Lung (tissue), 12 donors: ENCODE results near the gene TSC22D1. TPM values are rescaled to one million over a fixed set of nuclear protein-coding genes. Genes with fewer than 3 reads are reported as not detected.

ENCODE experiments used
- ATAC-seq: fragments of 200-7000 bp; cut with Tn5 transposase; one replicate; pipeline ENCODE4 v1.9.1; 2020; ENCODE audit warnings: moderate number of reproducible peaks; ENCODE audit not compliant: insufficient read depth, low FRiP score
- DNase-seq, 3 donors: peaks; one replicate each; pipeline ENCODE4 v3.0.0-alpha.2; 2013 to 2017
- H3K27ac ChIP-seq, 2 donors: one replicate each; pipeline ENCODE4 v1.5.1; 2013; ENCODE audit warnings: mild to moderate bottlenecking in 2 of 2, moderate library complexity in 2 of 2, control low read depth in 1 of 2, inconsistent platforms in 1 of 2, low read depth in 1 of 2, low read length in 1 of 2
- H3K27me3 ChIP-seq, 3 donors: one replicate each; pipeline ENCODE4 v1.5.1; 2013; ENCODE audit warnings: low read length in 2 of 3; ENCODE audit not compliant: control insufficient read depth in 3 of 3, insufficient read depth in 3 of 3
- H3K36me3 ChIP-seq, 4 donors: one replicate each; pipeline ENCODE4 v1.5.1; 2013; ENCODE audit warnings: low read length in 4 of 4, mild to moderate bottlenecking in 1 of 4, moderate library complexity in 1 of 4; ENCODE audit not compliant: control insufficient read depth in 4 of 4, insufficient read depth in 4 of 4
- H3K4me1 ChIP-seq, 5 donors: one replicate each; pipeline ENCODE4 v1.5.1; 2013; ENCODE audit warnings: low read length in 5 of 5, mild to moderate bottlenecking in 2 of 5, moderate library complexity in 1 of 5; ENCODE audit not compliant: control insufficient read depth in 5 of 5, insufficient read depth in 5 of 5
- H3K4me3 ChIP-seq: one replicate; pipeline ENCODE4 v1.5.1; 2013; ENCODE audit warnings: mild to moderate bottlenecking, control low read depth, moderate library complexity
- H3K9ac ChIP-seq, 2 donors: one replicate each; pipeline ENCODE4 v1.5.1; 2013; ENCODE audit warnings: low read length in 2 of 2, control low read depth in 1 of 2; ENCODE audit not compliant: insufficient read depth in 1 of 2
- H3K9me3 ChIP-seq, 4 donors: one replicate each; pipeline ENCODE4 v1.5.1; 2013; ENCODE audit warnings: low read length in 3 of 4, mild to moderate bottlenecking in 1 of 4, moderate library complexity in 1 of 4; ENCODE audit not compliant: control insufficient read depth in 4 of 4, insufficient read depth in 3 of 4
- CTCF ChIP-seq: IDR thresholded peaks from 2 replicates; pipeline ENCODE4 v1.5.1; 2012; ENCODE audit warnings: mild to moderate bottlenecking; ENCODE audit errors: control extremely low read depth, extremely low read depth
- WGBS, 2 donors: extraction: QIAGEN DNeasy Blood & Tissue Kit; methylation state at CpG; one replicate each; pipeline ENCODE4 v1.1.7; 2013; 5-methylcytosine and 5-hydroxymethylcytosine counted together
- polyA plus RNA-seq, 2 donors: library from polyadenylated mRNA; stranded (reverse); fragments of 200-250 nt; gene quantifications; one replicate each; pipeline ENCODE4 v1.2.1, GENCODE V29; 2013
- total RNA-seq, 2 donors: library from RNA; depleted of rRNA in 1 of 2; stranded (reverse); fragments of >200 nt in 1 of 2; gene quantifications; one replicate each; pipeline ENCODE4 v1.2.1, GENCODE V29; 2014 to 2021
- donor health status: control.
- donor health status: control.
- donor health status: Bipolar disorder and iron deficiency.
- donor health status: healthy.
- donor health status: DM: yes; HTN: yes; CAD: no.

TSC22D1 gene
- total and polyA plus RNA-seq, 4 donors, result 77.0 to 179 (median 123) TPM

DNA sequence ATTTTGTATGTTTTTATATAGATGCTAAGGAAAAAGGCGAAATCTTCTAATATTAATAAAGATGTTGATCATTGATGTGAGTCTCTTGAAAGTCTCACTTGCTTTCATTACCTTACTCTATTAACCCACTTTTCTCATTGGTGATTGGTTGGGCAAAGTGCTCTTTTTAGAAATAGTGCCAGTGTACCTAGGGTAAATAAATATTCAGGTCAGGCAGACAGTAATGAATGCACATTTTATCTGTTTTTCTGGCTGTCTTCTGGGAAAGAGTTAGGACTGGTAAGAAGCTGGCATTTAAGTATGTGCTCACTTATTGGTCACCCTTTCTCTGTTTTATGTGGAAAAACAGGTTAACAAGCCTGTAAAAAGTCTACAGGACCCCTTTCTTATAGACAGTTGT is 191.4 kb downstream of the TSC22D1 start:
- Histone ChIP-seq H3K4me1 (peaks cover 0 to 5% (median 2%) of the 10 kb centered on the region in 5 donors), H3K36me3 (peaks cover 0 to 7% (median 0%) of the 10 kb centered on the region in 4 donors), H3K9me3 (peaks cover 0 to 1% (median 0%) of the 10 kb centered on the region in 4 donors), H3K27me3 (no peaks in the 10 kb centered on the region), H3K9ac (no peak overlapping the region), H3K4me3 (no peak overlapping the region), H3K27ac (no peak overlapping the region)
- TF ChIP-seq CTCF, result no peak
- 96 to 100% methylated on average over 1 of the region's 1 CpG for WGBS, 2 donors
- no peak for DNase-seq
- no peak for ATAC-seq

DNA sequence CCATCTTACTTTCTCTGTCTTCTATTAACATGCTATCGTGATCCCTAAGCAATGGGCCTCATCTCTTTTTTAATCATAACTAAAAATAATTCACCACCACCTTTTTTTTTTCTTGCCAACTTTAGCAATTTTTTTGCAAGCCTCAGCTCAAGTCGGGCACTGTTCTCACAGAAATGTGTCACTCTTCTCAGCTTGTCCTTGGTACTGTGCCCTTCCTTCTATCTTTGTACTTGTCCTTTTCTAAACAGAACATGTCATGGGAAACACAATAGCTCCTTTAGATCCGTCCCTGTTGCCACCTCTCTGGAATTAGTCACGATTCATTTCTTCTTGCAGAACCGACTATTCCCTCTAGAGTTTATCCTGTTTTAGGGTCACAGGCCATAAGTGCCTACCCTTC is 192.2 kb downstream of the TSC22D1 start:
- no peak for DNase-seq
- WGBS, 2 donors, result 70 to 74% methylated on average over 5 of the region's 5 CpGs
- no peak for TF ChIP-seq CTCF
- H3K36me3 ChIP-seq, result peaks cover 0 to 7% (median 0%) of the 10 kb centered on the region in 4 donors
- no peak overlapping the region for H3K9ac ChIP-seq
- H3K4me1 ChIP-seq, result peaks cover 0 to 5% (median 2%) of the 10 kb centered on the region in 5 donors
- ATAC-seq, result no peak
- no peaks in the 10 kb centered on the region for H3K27me3 ChIP-seq
- no peak overlapping the region for H3K4me3 ChIP-seq
- no peak overlapping the region for H3K27ac ChIP-seq
- peaks cover 0 to 1% (median 0%) of the 10 kb centered on the region in 4 donors for H3K9me3 ChIP-seq

- 56 to 72% methylated on average over 5 of the region's 5 CpGs for WGBS, 2 donors
- Histone ChIP-seq H3K27ac (no peak overlapping the region), H3K9ac (no peak overlapping the region), H3K36me3 (peaks cover 0 to 7% (median 0%) of the 10 kb centered on the region in 4 donors), H3K9me3 (no peaks in the 10 kb centered on the region), H3K27me3 (no peaks in the 10 kb centered on the region), H3K4me1 (peaks cover 0 to 5% (median 0%) of the 10 kb centered on the region in 5 donors), H3K4me3 (no peak overlapping the region)
- TF ChIP-seq CTCF, result no peak
- no peak for DNase-seq
- ATAC-seq, result no peak
Measured at GRCh38 chr13:44382635-44383145, 193.4 kb downstream of the TSC22D1 start.

Other genes starting within 250 kb of the TSC22D1 start
- 1 to 10 TPM; 6.6 to 6.9 TPM for gene SERP2, start 202.5 kb downstream of the TSC22D1 start, total RNA-seq
- gene SERP2, start 202.5 kb downstream of the TSC22D1 start, polyA plus RNA-seq, result 1 to 10 TPM; 4.2 to 5.2 TPM